ENCODE results near the gene RHOU.

- no peak for TF ChIP-seq POLR2A (IDR thresholded peaks at IDR 0.05; ENCODE audit: extremely low read depth, insufficient read length)
- no peak for TF ChIP-seq MYC (IDR thresholded peaks at IDR 0.05; ENCODE audit: low read depth, low read length)
- TF ChIP-seq CTCF (IDR thresholded peaks at IDR 0.05; ENCODE audit: low read depth, low read length), result no peak
Observed at GRCh38 chr1:228753786-228754360, 18.6 kb downstream of the RHOU start.

All from NB4 (cell line).